GM12878 (cell line): ENCODE data around the gene DTD2. TPM values are rescaled to one million over a fixed set of nuclear protein-coding genes. Genes with fewer than 3 reads are reported as not detected.

Source experiments
- ATAC-seq: fragments of 200-7000 bp; cut with Tn5 transposase; 3 replicates; pipeline ENCODE4 v1.9.1; 2020; ENCODE audit warnings: mild to moderate bottlenecking, moderate library complexity
- BruUV-seq: library from RNA; stranded (reverse); fragments of 400-500 nt; replicated peaks from 2 replicates; lab custom pipeline; 2021; lab: Mats Ljungman, UMichigan
- CTCF ChIA-PET: fragments of 300-600 bp; sonication (Branson Sonifier 250); formaldehyde crosslinking; extraction: SDS; loops from one replicate; lab custom pipeline; 2021; ENCODE audit warnings: inconsistent platforms; lab: Yijun Ruan, JAX
- POLR2A ChIA-PET: fragments of 350-600 bp; formaldehyde crosslinking; extraction: SDS; loops from one replicate; lab custom pipeline; 2021; ENCODE audit warnings: inconsistent platforms; lab: Charles Lee
- RAD21 ChIA-PET: fragments of 300-600 bp; sonication (Branson Sonifier 250); formaldehyde crosslinking; loops from one replicate; lab custom pipeline; 2023; ENCODE audit warnings: antibody characterized with exemption; ENCODE audit not compliant: unreplicated experiment; lab: Charles Lee
- SMC1A ChIA-PET: fragments of 300-600 bp; sonication (Branson Sonifier 250); formaldehyde crosslinking; loops from one replicate; lab custom pipeline; 2023; ENCODE audit not compliant: unreplicated experiment, uncharacterized antibody; lab: Charles Lee
- DNase-seq: peaks from one replicate; pipeline ENCODE4 v3.0.0-alpha.2; 2011; ENCODE audit warnings: low read depth, low spot score
- FAIRE-seq: peaks from 3 replicates; lab custom pipeline; 2011; peaks lifted over from hg19 to GRCh38; lab: Jason Lieb, UNC
- H2AFZ ChIP-seq: 2 replicates; pipeline ENCODE4 v1.6.0; 2011; ENCODE audit warnings: low read depth, low read length, control low read depth; ENCODE audit not compliant: control insufficient read depth
- H3K27ac ChIP-seq: 2 replicates; pipeline ENCODE4 v1.5.1; 2011; ENCODE audit warnings: control low read depth; ENCODE audit not compliant: control insufficient read depth, insufficient read depth
- H3K27me3 ChIP-seq, 2 experiments: replicated peaks in 1 of 2; 2 replicates each; pipeline versions ENCODE4 v1.6.0 to v1.6.1; 2011; ENCODE audit warnings: low read length in 1 of 2; ENCODE audit not compliant: control insufficient read depth in 2 of 2, insufficient read depth in 2 of 2
- H3K36me3 ChIP-seq, 2 experiments: 2 replicates each; pipeline ENCODE4 v1.5.1; 2011; ENCODE audit warnings: low read length in 1 of 2; ENCODE audit not compliant: control insufficient read depth in 2 of 2, insufficient read depth in 2 of 2
- H3K4me1 ChIP-seq: 2 replicates; pipeline ENCODE4 v1.6.1; 2011; ENCODE audit warnings: mild to moderate bottlenecking, low read length, moderate library complexity, mixed read lengths; ENCODE audit not compliant: control insufficient read depth, insufficient read depth
- H3K4me2 ChIP-seq: 2 replicates; pipeline ENCODE4 v1.6.0; 2011; ENCODE audit warnings: control low read depth; ENCODE audit not compliant: control insufficient read depth, insufficient read depth
- H3K4me3 ChIP-seq: fragments of 200-600 bp; sonication (generic); 2 replicates; pipeline ENCODE4 v1.5.1; 2016
- H3K79me2 ChIP-seq: 2 replicates; pipeline ENCODE4 v1.6.0; 2011; ENCODE audit warnings: low read length; ENCODE audit not compliant: control insufficient read depth, insufficient read depth
- H3K9ac ChIP-seq: 2 replicates; pipeline ENCODE4 v1.8.0; 2011; ENCODE audit warnings: low read length, control low read depth, mixed read lengths; ENCODE audit not compliant: control insufficient read depth, insufficient read depth
- H3K9me3 ChIP-seq: replicated peaks from 3 replicates; pipeline ENCODE4 v1.5.1; 2011; ENCODE audit warnings: mild to moderate bottlenecking, low read length; ENCODE audit not compliant: control insufficient read depth, insufficient read depth
- H4K20me1 ChIP-seq: 2 replicates; pipeline ENCODE4 v1.6.0; 2011; ENCODE audit not compliant: control insufficient read depth, insufficient read depth
- BMI1 ChIP-seq: fragments of 450-650 bp; IDR thresholded peaks from 2 replicates; pipeline ENCODE4 v1.6.1; 2016; ENCODE audit warnings: mild to moderate bottlenecking, moderate library complexity, borderline replicate concordance
- IRF4 ChIP-seq: IDR thresholded peaks from 2 replicates; pipeline ENCODE4 v1.6.1; 2011; ENCODE audit warnings: low read depth, low read length
- KLF5 ChIP-seq: fragments of 450-650 bp; IDR thresholded peaks from 2 replicates; pipeline ENCODE4 v1.6.1; 2014; ENCODE audit warnings: mild to moderate bottlenecking; ENCODE audit not compliant: partially characterized antibody
- POLR2AphosphoS2 ChIP-seq: IDR thresholded peaks from 2 replicates; pipeline ENCODE4 v1.6.1; 2011; ENCODE audit warnings: low read depth, mild to moderate bottlenecking, low read length, improper control_type of control experiment, moderate library complexity
- POU2F2 ChIP-seq: IDR thresholded peaks from 3 replicates; pipeline ENCODE4 v1.6.1; 2011; ENCODE audit warnings: low read depth, mild to moderate bottlenecking, low read length, borderline replicate concordance
- SRF ChIP-seq, 2 experiments: IDR thresholded peaks; 2 replicates each; pipeline ENCODE4 v1.6.1; 2011; ENCODE audit warnings: low read depth in 2 of 2, low read length in 2 of 2, mild to moderate bottlenecking in 1 of 2, moderate library complexity in 1 of 2
- WGBS: methylation state at CpG from one replicate; pipeline ENCODE4 v1.1.6; 2016; ENCODE audit warnings: low lambda C conversion rate; ENCODE audit not compliant: insufficient replicate concordance, insufficient coverage; ENCODE audit errors: missing lambda C conversion rate; 5-methylcytosine and 5-hydroxymethylcytosine counted together
- in situ Hi-C: fragments of 300-500 bp; cut with MboI; formaldehyde crosslinking; loops from 9 replicates; pipeline ENCODE4 v1.14.3; 2018; ENCODE audit warnings: mixed read lengths
- intact Hi-C: fragments of 100-400 bp; cut with micrococcal nuclease; formaldehyde crosslinking; loops from one replicate; pipeline ENCODE4 v1.14.2; 2022; ENCODE audit not compliant: unreplicated experiment
- polyA plus RNA-seq, 11 experiments: library from polyadenylated mRNA; depleted of rRNA in 4 of 11; unstranded in 6 of 11; stranded (reverse) in 5 of 11; fragments of >200 nt; fragmentation: Nextera tagmentation in 4 of 11; fragmentation: Illumina TruSeq in 1 of 11; extraction: Ambion mirVana in 4 of 11; extraction: Trizol in 1 of 11; gene quantifications; 1 replicate in 1 of 11; 2 replicates in 10 of 11; pipeline versions ENCODE4 v1.2.1 to v1.2.3, GENCODE V29; 2011 to 2016; ENCODE audit warnings: inconsistent platforms in 2 of 11, missing spikeins in 2 of 11, low read depth in 1 of 11
- total RNA-seq, 4 experiments: library from RNA; depleted of rRNA in 3 of 4; stranded (reverse); fragments of >200 nt in 3 of 4; fragmentation: Illumina TruSeq in 1 of 4; extraction: Trizol in 1 of 4; gene quantifications; 2 replicates each; pipeline versions ENCODE4 v1.2.1 to v1.2.3, GENCODE V29; 2013 to 2021

Gene DTD2
- total and polyA plus RNA-seq, 10 of the 15 experiments (the other 5 are each of a cell fraction or from before 2014, with no cell fraction given) = 4.5 to 32.8 (median 15.9) TPM

DNA sequence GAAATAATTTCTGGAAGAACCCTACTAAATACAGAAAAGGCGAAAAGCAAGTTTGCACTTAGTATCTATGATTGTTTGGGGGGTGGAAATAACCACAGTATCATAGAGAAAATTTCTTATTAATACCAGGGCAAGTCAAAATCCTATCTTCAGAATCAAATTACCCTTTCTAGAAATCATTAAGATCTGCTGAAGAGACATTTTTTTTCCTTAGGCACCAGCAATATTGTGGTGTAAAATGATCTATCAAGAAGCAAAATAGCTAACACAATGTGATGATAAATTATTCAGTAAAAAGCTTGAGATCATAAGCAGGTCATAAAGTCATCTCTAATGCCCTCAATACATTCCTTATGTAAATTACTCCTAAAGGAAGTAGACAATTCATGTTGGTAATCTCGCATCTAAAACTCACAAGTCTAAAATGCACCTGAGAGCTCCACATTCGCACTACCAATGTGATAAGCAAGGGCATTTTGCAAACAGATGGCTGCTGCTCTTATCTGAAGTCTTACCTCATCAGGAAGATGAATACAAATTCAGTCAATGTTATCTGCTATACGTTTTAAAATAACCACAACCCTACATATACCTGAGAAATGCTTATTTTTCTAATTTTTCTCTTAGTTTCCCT, 51.6 kb downstream of the DTD2 start (continued):
- TF ChIP-seq KLF5 = no peak
- no peak for TF ChIP-seq SRF (IDR thresholded peaks at IDR 0.05; ENCODE audit: low read depth in 2 of 2, low read length in 2 of 2)
- TF ChIP-seq POU2F2 = no peak
- no peak for TF ChIP-seq IRF4

- Histone ChIP-seq H3K4me1 (peaks cover 2% of the 10 kb centered on the region; the same call in 1 of the 2 replicates), H3K9me3 (no peaks in the 10 kb centered on the region), H3K27ac (no peak overlapping the region), H3K4me3 (no peak overlapping the region), H4K20me1 (no peaks in the 10 kb centered on the region), H3K79me2 (no peaks in the 10 kb centered on the region), H3K27me3 (no peaks in the 10 kb centered on the region), H3K36me3 (peaks cover 0 to 4% of the 10 kb centered on the region in 2 experiments; a peak in 2 of 4 replicates), H2AFZ (no peak overlapping the region), H3K4me2 (no peak overlapping the region), H3K9ac (no peak overlapping the region)
- RAD21 ChIA-PET = no interaction called here
- WGBS = 92% methylated on average over 8 of the region's 8 CpGs
- FAIRE-seq (no peak), ATAC-seq (no peak), DNase-seq (no peak)
- TF ChIP-seq BMI1 (no peak), POLR2AphosphoS2 (no peak)
- CTCF ChIA-PET = no interaction called here
- in situ Hi-C loops (no loop called here), intact Hi-C loops (no loop called here)
- SMC1A ChIA-PET = no interaction called here
- no TSS peak for BruUV-seq
- POLR2A ChIA-PET = no interaction called here
Measured at GRCh38 chr14:31405106-31405505, 52.2 kb downstream of the DTD2 start.
